Measurements from ENCODE around the gene SPATA6.
A peak's percentile ranks its signal among the peaks of the same experiment; 100 is the strongest.
"Not testable (repeated sequence)": the region's sequence is repeated elsewhere in the genome, so short reads cannot be mapped to it uniquely, and the experiment has no call there.

The SPATA6 gene

DNA sequence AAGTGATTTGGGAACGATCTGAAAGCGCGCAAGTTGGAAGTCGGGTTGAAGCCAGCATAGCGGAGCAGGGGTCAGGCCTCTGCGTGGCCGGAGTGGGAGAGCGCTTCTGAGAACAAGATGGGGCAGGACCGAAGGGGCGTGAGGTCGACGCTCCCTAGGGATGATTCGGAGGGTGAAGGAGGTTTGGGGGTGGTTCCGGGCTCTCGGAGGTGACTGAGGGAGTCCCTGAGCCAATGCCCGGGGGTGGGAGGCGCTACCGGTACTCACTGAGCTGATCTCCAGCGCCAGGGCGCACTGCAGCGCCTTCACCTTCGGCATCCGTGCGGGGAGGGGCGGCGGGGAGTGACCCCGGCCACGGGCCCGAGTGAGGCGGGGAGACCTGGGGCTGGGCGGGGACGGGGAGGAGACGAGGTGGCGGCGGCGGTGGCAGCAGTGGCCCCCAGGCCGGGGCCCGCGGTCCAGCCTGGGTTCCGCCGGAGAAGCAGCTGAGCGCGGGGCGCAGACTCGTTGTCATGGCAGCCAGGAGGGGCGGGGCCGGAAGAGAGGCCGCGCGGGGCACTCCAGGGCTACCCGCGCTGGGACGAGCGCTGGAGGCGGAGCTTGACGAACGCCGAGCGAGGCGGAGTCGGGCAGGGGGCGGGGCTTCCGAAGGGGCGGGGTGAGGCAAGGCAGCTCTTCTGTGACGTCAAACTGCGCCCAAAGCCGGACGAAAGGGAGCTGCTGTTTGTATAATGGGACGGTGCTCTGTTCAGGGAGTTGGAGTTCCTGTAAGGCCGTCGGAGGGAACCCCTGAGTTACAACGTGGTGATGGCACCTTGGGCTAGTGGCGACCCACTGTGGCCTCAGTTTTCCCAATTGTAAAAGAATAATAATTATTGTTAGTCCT is at the start of gene SPATA6:
SPATA6 (minus strand) TSS at position 514 of the 886 bp plus-strand sequence; CDS start at position 318, 196 bp downstream.
- peak; percentile 69 for DNase-seq (ENCODE audit: extremely low read depth, low read depth)
- TF ChIP-seq CTCF (IDR thresholded peaks at IDR 0.05; ENCODE audit: low read depth, low read length, missing control alignments): no peak
- H3K4me3 ChIP-seq (replicated peaks; ENCODE audit: low read depth, low read length): peak within 1 kb of the TSS; percentile 64

- not testable (repeated sequence) for H3K4me3 ChIP-seq (replicated peaks; ENCODE audit: low read depth, low read length); DNase-seq (ENCODE audit: extremely low read depth, low read depth)
Measured at GRCh38 chr1:48519896-48520295, 47.9 kb upstream of the SPATA6 start.

- H3K4me3 ChIP-seq (replicated peaks; ENCODE audit: low read depth, low read length): no peak overlapping the region
- DNase-seq (ENCODE audit: extremely low read depth, low read depth): no peak
- no peak for TF ChIP-seq CTCF (IDR thresholded peaks at IDR 0.05; ENCODE audit: low read depth, low read length, missing control alignments)
Measured at GRCh38 chr1:48506870-48507269, 34.9 kb upstream of the SPATA6 start.

GRCh38 chr1:48500541-48501450 is 28.8 kb upstream of the SPATA6 start:
- DNase-seq (ENCODE audit: extremely low read depth, low read depth): no peak
- TF ChIP-seq CTCF (IDR thresholded peaks at IDR 0.05; ENCODE audit: low read depth, low read length, missing control alignments): no peak
- no peak overlapping the region for H3K4me3 ChIP-seq (replicated peaks; ENCODE audit: low read depth, low read length)

DNA sequence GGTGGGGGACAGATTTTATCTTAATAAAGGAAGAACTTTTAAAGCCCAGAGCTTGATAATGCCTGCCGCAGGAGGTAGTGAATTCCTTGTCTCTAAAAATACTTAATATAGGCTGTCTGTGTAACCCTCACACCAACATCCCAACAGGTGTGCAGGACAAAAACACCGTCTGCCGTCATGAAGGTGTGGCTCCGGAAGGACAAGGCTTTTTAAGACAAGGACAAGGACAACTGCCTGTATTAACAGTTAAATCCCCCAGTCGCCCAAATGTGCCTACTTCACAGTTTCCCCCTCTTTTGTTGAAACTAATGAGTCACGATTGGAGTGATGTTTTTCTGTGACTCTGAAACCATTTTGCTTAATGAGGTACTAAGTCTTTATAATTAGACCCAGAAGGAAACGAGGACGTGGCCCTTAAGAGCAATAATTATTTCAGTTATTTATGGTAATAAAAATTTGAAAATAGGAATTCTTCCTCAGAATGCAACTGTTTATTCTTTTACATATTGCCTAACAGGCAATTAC is 27.3 kb upstream of the SPATA6 start:
- no peak for DNase-seq (ENCODE audit: extremely low read depth, low read depth)
- no peak overlapping the region for H3K4me3 ChIP-seq (replicated peaks; ENCODE audit: low read depth, low read length)
- no peak for TF ChIP-seq CTCF (IDR thresholded peaks at IDR 0.05; ENCODE audit: low read depth, low read length, missing control alignments)

DNA sequence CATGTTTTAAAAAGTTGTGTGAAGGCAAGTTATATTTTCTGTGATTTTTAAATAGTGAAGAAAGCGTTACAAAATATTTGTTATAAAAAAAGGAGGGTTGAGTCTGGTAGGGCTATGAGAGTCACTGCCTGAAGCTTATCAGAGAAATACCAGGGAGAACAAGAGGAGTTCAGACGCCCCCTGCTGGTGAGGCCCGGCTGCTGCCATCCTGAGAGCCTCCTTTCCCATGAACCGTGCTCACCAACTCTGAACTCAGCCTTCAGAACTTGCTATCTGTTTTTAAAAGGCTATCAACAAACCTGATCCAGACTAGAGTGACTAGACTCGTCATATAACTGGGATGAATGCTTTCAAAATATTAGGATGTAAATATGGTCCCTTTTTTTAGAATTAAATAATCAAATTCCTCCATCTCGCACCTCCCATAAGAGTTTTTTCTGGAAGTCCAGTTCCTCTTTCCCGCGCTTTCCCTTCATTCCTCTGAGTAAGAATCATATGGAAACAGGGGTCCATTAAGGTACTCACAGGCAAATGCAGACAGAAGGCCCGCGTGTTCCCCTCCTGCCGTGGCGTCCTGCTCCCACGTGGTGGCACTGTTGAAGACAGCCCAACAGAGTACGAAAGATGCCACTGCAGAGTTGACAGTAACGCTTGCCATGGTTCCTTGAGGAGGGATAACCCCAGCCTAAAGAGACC is 26.2 kb upstream of the SPATA6 start:
- TF ChIP-seq CTCF (IDR thresholded peaks at IDR 0.05; ENCODE audit: low read depth, low read length, missing control alignments): peak; percentile 98
- no peak overlapping the region for H3K4me3 ChIP-seq (replicated peaks; ENCODE audit: low read depth, low read length)
- peak; percentile 54 for DNase-seq (ENCODE audit: extremely low read depth, low read depth)
